Measurements from ENCODE around the gene PTPA.

- TF ChIP-seq CTCF (IDR thresholded peaks at IDR 0.05; ENCODE audit: insufficient read depth, low read length, poor library complexity, severe bottlenecking) (no peak), EZH2phosphoT487 (conservative IDR thresholded peaks at IDR 0.05; ENCODE audit: low read length) (no peak)
These were observed 1.1 kb upstream of the PTPA start for GRCh38 chr9:129109952-129110739.

Data from SU-DHL-6 (cell line).